NB4 (cell line): ENCODE measurements around the gene SCRN2.

ENCODE experiments used
- DNase-seq: peaks from one replicate; pipeline ENCODE4 v3.0.0; 2010; ENCODE audit warnings: low read depth
- H3K4me3 ChIP-seq: one replicate; pipeline ENCODE4 v1.5.1; 2011; ENCODE audit warnings: mild to moderate bottlenecking, low read depth, low read length, moderate library complexity
- CTCF ChIP-seq: IDR thresholded peaks from one replicate; pipeline ENCODE4 v1.5.1; 2012; ENCODE audit warnings: low read depth, low read length
- MAX ChIP-seq: IDR thresholded peaks from 2 replicates; pipeline ENCODE4 v1.6.1; 2011; ENCODE audit warnings: low read depth, low read length
- MYC ChIP-seq: IDR thresholded peaks from 2 replicates; pipeline ENCODE4 v1.6.1; 2011; ENCODE audit warnings: low read depth, low read length
- POLR2A ChIP-seq: IDR thresholded peaks from 2 replicates; pipeline ENCODE4 v1.6.1; 2011; ENCODE audit warnings: mild to moderate bottlenecking; ENCODE audit not compliant: insufficient read length; ENCODE audit errors: extremely low read depth

SCRN2 gene

GRCh38 chr17:47838636-47839035 is 2.4 kb downstream of the SCRN2 start:
- DNase-seq, result no peak
- TF ChIP-seq POLR2A, result no peak
- no peak for TF ChIP-seq MYC
- no peak for TF ChIP-seq MAX
- no peak for TF ChIP-seq CTCF
- H3K4me3 ChIP-seq, result no peak overlapping the region

- no peak for DNase-seq
- no peak overlapping the region for H3K4me3 ChIP-seq
- TF ChIP-seq POLR2A, result no peak
- no peak for TF ChIP-seq MAX
These were observed 3.6 kb downstream of the SCRN2 start for GRCh38 chr17:47837401-47838039.

GRCh38 chr17:47836601-47837000 is 4.5 kb downstream of the SCRN2 start:
- TF ChIP-seq MYC (no peak), MAX (no peak), POLR2A (no peak), CTCF (no peak)
- no peak overlapping the region for H3K4me3 ChIP-seq
- DNase-seq, result no peak

GRCh38 chr17:47834756-47835155 is 6.3 kb downstream of the SCRN2 start:
- no peak for TF ChIP-seq CTCF
- no peak for TF ChIP-seq MYC
- no peak for TF ChIP-seq MAX
- no peak for TF ChIP-seq POLR2A
- DNase-seq, result no peak

GRCh38 chr17:47831934-47832327 is 9.1 kb downstream of the SCRN2 start:
- TF ChIP-seq POLR2A, result no peak
- no peak for TF ChIP-seq MYC
- TF ChIP-seq MAX, result no peak
- no peak for TF ChIP-seq CTCF
- DNase-seq, result peak; percentile 32
- H3K4me3 ChIP-seq, result peak overlapping the region; percentile 99

More at GRCh38 chr17:47834756-47835155, 6.3 kb downstream of the SCRN2 start:
- H3K4me3 ChIP-seq, result no peak overlapping the region

- TF ChIP-seq MAX (peak; percentile 55), MYC (peak; percentile 74), POLR2A (peak; percentile 95), CTCF (peak; percentile 39)
- H3K4me3 ChIP-seq, result peak within 1 kb of the TSS; percentile 99
- peak; percentile 91 for DNase-seq
These were observed 9.8 kb downstream of the SCRN2 start, which contains the start of the genes LRRC46 and MRPL10 for GRCh38 chr17:47831003-47831933. Gene LRRC46, plus strand, starts transcription at chr17:47831670. Its CDS starts 320 bp downstream, at chr17:47831990. Gene MRPL10, minus strand, starts transcription at chr17:47831541. Its CDS starts 30 bp downstream, at chr17:47831511.
